Uterus (tissue), 4 donors: ENCODE data around the gene UBE2D3. TPM values are rescaled to one million over a fixed set of nuclear protein-coding genes. Genes with fewer than 3 reads are reported as not detected.

ENCODE experiments used
- DNase-seq, 2 donors: peaks; one replicate each; pipeline ENCODE4 v3.0.0-alpha.2; 2019 to 2020
- H3K27ac ChIP-seq, 2 donors: fragments of 200-600 bp; sonication (generic); 1 replicate in 1 of 2; 2 replicates in 1 of 2; pipeline ENCODE4 v1.5.1; 2016 to 2018
- H3K27me3 ChIP-seq, 2 donors: fragments of 200-600 bp; sonication (generic); one replicate each; pipeline ENCODE4 v1.5.1; 2018 to 2019; ENCODE audit warnings: control low read depth in 1 of 2
- H3K36me3 ChIP-seq, 2 donors: fragments of 200-600 bp; sonication (generic); one replicate each; pipeline ENCODE4 v1.5.1; 2019; ENCODE audit warnings: control low read depth in 1 of 2
- H3K4me1 ChIP-seq, 2 donors: fragments of 200-600 bp; sonication (generic); one replicate each; pipeline ENCODE4 v1.5.1; 2018 to 2019; ENCODE audit warnings: control low read depth in 1 of 2
- H3K4me3 ChIP-seq, 2 donors: fragments of 200-600 bp; sonication (generic); 1 replicate in 1 of 2; 2 replicates in 1 of 2; pipeline ENCODE4 v1.5.1; 2018 to 2019; ENCODE audit warnings: mild to moderate bottlenecking in 1 of 2
- H3K9me3 ChIP-seq, 2 donors: fragments of 200-600 bp; sonication (generic); one replicate each; pipeline ENCODE4 v1.5.1; 2019; ENCODE audit warnings: control low read depth in 1 of 2
- POLR2A ChIP-seq, 2 donors: fragments of 450-650 bp; IDR thresholded peaks; one replicate each; pipeline ENCODE4 v1.6.1; 2016; ENCODE audit warnings: antibody characterized with exemption in 2 of 2, mild to moderate bottlenecking in 1 of 2, moderate library complexity in 1 of 2
- intact Hi-C: fragments of 100-400 bp; cut with DNase I; formaldehyde crosslinking; loops from one replicate; pipeline ENCODE4 v1.15.1; 2023; ENCODE audit warnings: low total_unique reads
- total RNA-seq, 4 donors: library from RNA; depleted of rRNA in 3 of 4; stranded (reverse); fragments of >200 nt in 3 of 4; gene quantifications; one replicate each; pipeline versions ENCODE4 v1.1.0 to v1.2.4, GENCODE V29; 2014 to 2023
- TF ChIP-seq, protein P1 (sequence below), 4 experiments: fragments of 200-600 bp in 2 of 4; fragments of 450-650 bp in 2 of 4; sonication (generic) in 2 of 4; IDR thresholded peaks; one replicate each; pipeline ENCODE4 v1.5.1; 2016 to 2019; ENCODE audit warnings: antibody characterized with exemption in 4 of 4, mild to moderate bottlenecking in 2 of 4, moderate library complexity in 1 of 4
- donor health status: DM: yes; HTN: yes; CAD: no.

The UBE2D3 gene
- total RNA-seq, 4 donors from 2014 or later: 261 to 496 (median 294) TPM

- TF ChIP-seq, protein P1, sequence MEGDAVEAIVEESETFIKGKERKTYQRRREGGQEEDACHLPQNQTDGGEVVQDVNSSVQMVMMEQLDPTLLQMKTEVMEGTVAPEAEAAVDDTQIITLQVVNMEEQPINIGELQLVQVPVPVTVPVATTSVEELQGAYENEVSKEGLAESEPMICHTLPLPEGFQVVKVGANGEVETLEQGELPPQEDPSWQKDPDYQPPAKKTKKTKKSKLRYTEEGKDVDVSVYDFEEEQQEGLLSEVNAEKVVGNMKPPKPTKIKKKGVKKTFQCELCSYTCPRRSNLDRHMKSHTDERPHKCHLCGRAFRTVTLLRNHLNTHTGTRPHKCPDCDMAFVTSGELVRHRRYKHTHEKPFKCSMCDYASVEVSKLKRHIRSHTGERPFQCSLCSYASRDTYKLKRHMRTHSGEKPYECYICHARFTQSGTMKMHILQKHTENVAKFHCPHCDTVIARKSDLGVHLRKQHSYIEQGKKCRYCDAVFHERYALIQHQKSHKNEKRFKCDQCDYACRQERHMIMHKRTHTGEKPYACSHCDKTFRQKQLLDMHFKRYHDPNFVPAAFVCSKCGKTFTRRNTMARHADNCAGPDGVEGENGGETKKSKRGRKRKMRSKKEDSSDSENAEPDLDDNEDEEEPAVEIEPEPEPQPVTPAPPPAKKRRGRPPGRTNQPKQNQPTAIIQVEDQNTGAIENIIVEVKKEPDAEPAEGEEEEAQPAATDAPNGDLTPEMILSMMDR (IDR thresholded peaks at IDR 0.05): no peak
- Histone ChIP-seq H3K4me1 (no peaks in the 10 kb centered on the region), H3K27me3 (no peaks in the 10 kb centered on the region), H3K36me3 (no peaks in the 10 kb centered on the region), H3K4me3 (no peak overlapping the region), H3K9me3 (no peaks in the 10 kb centered on the region), H3K27ac (no peak overlapping the region)
- intact Hi-C loops: no loop called here
- no peak for DNase-seq
These were observed 16.6 kb upstream of the UBE2D3 start for GRCh38 chr4:102843938-102844337.

GRCh38 chr4:102843273-102843672 is 15.9 kb upstream of the UBE2D3 start:
- Histone ChIP-seq H3K4me3 (no peak overlapping the region), H3K36me3 (no peaks in the 10 kb centered on the region), H3K27ac (no peak overlapping the region), H3K4me1 (no peaks in the 10 kb centered on the region), H3K27me3 (no peaks in the 10 kb centered on the region), H3K9me3 (no peaks in the 10 kb centered on the region)
- TF ChIP-seq, protein P1 (IDR thresholded peaks at IDR 0.05): no peak
- TF ChIP-seq POLR2A (IDR thresholded peaks at IDR 0.05): no peak
- intact Hi-C loops: no loop called here
- no peak for DNase-seq

- intact Hi-C loops: no loop called here
- no peak overlapping the region for H3K4me3 ChIP-seq
- DNase-seq: no peak
- H3K27me3 ChIP-seq: no peaks in the 10 kb centered on the region
- H3K27ac ChIP-seq: no peak overlapping the region
- no peaks in the 10 kb centered on the region for H3K36me3 ChIP-seq
- H3K9me3 ChIP-seq: no peaks in the 10 kb centered on the region
- no peaks in the 10 kb centered on the region for H3K4me1 ChIP-seq
- TF ChIP-seq, protein P1 (IDR thresholded peaks at IDR 0.05): no peak
- no peak for TF ChIP-seq POLR2A (IDR thresholded peaks at IDR 0.05)
These were observed 15.0 kb upstream of the UBE2D3 start for GRCh38 chr4:102842367-102842766.

DNA sequence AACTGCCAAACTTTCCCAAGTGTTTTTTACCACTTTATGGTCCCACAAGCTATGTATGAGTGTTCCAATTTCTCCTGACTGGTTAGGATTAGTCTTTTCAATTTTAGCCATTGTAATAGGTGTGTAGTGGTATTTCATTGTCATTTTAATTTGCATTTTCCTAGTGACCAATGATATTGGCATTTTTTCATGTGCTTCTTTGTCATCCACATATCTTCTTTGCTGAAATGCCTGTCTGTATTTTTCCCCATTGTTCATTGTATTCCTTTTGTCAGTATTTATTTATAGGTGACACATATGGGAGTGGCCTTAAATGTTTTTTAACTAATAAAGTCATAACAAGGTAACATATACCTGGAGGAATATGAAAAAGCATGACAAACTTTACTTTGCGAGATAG is 9.2 kb upstream of the UBE2D3 start:
- intact Hi-C loops: no loop called here
- Histone ChIP-seq H3K27ac (no peak overlapping the region), H3K4me3 (no peak overlapping the region), H3K9me3 (no peaks in the 10 kb centered on the region), H3K27me3 (no peaks in the 10 kb centered on the region), H3K36me3 (no peaks in the 10 kb centered on the region), H3K4me1 (no peaks in the 10 kb centered on the region)
- DNase-seq: no peak
- TF ChIP-seq, protein P1 (IDR thresholded peaks at IDR 0.05): no peak
- TF ChIP-seq POLR2A (IDR thresholded peaks at IDR 0.05): no peak

DNA sequence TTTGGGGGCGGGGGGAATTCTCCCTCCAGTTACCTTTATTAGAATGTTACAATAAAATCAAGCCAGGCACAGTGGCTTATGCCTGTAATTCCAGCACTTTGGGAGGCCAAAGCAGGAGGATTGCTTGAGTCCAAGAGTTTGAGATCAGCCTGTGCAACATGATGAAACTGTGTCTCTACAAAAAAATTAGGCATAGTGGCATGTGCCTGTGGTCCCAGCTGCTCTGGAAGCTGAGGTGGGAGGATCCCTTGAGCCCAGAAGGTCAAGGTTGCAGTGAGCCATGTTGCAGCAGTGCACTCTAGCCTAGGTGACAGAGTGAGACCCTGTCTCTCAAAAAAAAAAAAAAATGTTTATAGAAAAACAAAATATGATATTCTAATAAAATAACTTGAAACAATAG is 5.3 kb upstream of the UBE2D3 start:
- DNase-seq: no peak
- intact Hi-C loops: no loop called here
- no peaks in the 10 kb centered on the region for H3K27me3 ChIP-seq
- H3K4me1 ChIP-seq: peaks cover 0 to 4% of the 10 kb centered on the region in 2 donors
- no peak overlapping the region for H3K4me3 ChIP-seq
- TF ChIP-seq POLR2A (IDR thresholded peaks at IDR 0.05): no peak
- TF ChIP-seq, protein P1 (IDR thresholded peaks at IDR 0.05): no peak
- no peak overlapping the region for H3K27ac ChIP-seq
- no peaks in the 10 kb centered on the region for H3K36me3 ChIP-seq
- no peaks in the 10 kb centered on the region for H3K9me3 ChIP-seq
